Endothelial cell of umbilical vein (primary cell): ENCODE data around the gene SHMT1. TPM values are rescaled to one million over a fixed set of nuclear protein-coding genes. Genes with fewer than 3 reads are reported as not detected.

Experiments
- BruUV-seq: library from RNA; stranded (reverse); fragments of 400-500 nt; replicated peaks from 2 replicates; lab custom pipeline; 2021; lab: Mats Ljungman, UMichigan
- CTCF ChIA-PET: fragments of 300-600, 350-600 bp; sonication (Branson Sonifier 250); formaldehyde crosslinking; loops from one replicate; lab custom pipeline; 2021; ENCODE audit warnings: antibody characterized with exemption, inconsistent platforms; lab: Charles Lee
- POLR2A ChIA-PET: fragments of 300-600, 350-600 bp; sonication (Branson Sonifier 250); formaldehyde crosslinking; loops from one replicate; lab custom pipeline; 2021; ENCODE audit warnings: antibody characterized with exemption, inconsistent platforms; lab: Charles Lee
- DNase-seq: peaks from one replicate; pipeline ENCODE4 v3.0.0-alpha.2; 2011; ENCODE audit warnings: low read depth, low spot score
- FAIRE-seq: peaks from 2 replicates; lab custom pipeline; 2011; peaks lifted over from hg19 to GRCh38; lab: Jason Lieb, UNC
- H2AFZ ChIP-seq: 2 replicates; pipeline ENCODE4 v1.6.0; 2012; ENCODE audit warnings: low read depth, low read length, control low read depth, inconsistent platforms
- H3K27ac ChIP-seq: 2 replicates; pipeline ENCODE4 v1.5.1; 2011; ENCODE audit warnings: low read depth, mild to moderate bottlenecking, control low read depth, low read length, moderate library complexity; ENCODE audit not compliant: insufficient read depth
- H3K27me3 ChIP-seq, 2 experiments: 2 replicates each; pipeline versions ENCODE4 v1.6.0 to v1.6.1; 2011; ENCODE audit warnings: low read length in 2 of 2, mixed read lengths in 1 of 2; ENCODE audit not compliant: control insufficient read depth in 2 of 2, insufficient read depth in 2 of 2
- H3K36me3 ChIP-seq, 2 experiments: 2 replicates in 1 of 2; 3 replicates in 1 of 2; pipeline ENCODE4 v1.5.1; 2011; ENCODE audit warnings: low read length in 2 of 2, mild to moderate bottlenecking in 1 of 2, moderate library complexity in 1 of 2; ENCODE audit not compliant: control insufficient read depth in 2 of 2, insufficient read depth in 2 of 2; ENCODE audit errors: extremely low read depth in 1 of 2
- H3K4me1 ChIP-seq: 3 replicates; pipeline ENCODE4 v1.5.1; 2011; ENCODE audit warnings: mild to moderate bottlenecking, low read length; ENCODE audit not compliant: control insufficient read depth, insufficient read depth; ENCODE audit errors: extremely low read depth
- H3K4me2 ChIP-seq: 2 replicates; pipeline ENCODE4 v1.6.1; 2011; ENCODE audit warnings: low read length, control low read depth, mixed read lengths; ENCODE audit not compliant: insufficient read depth
- H3K4me3 ChIP-seq, 3 experiments: fragments of 200-600 bp in 1 of 3; sonication (generic), shearing (Covaris generic) in 1 of 3; replicated peaks in 1 of 3; 2 replicates each; pipeline ENCODE4 v1.5.1; 2011 to 2016; ENCODE audit warnings: control low read depth in 3 of 3, low read length in 3 of 3, mild to moderate bottlenecking in 2 of 3, inconsistent platforms in 1 of 3, low read depth in 1 of 3, moderate library complexity in 1 of 3; ENCODE audit not compliant: insufficient read depth in 1 of 3
- H3K79me2 ChIP-seq: 2 replicates; pipeline ENCODE4 v1.6.0; 2012; ENCODE audit warnings: low read length, inconsistent platforms; ENCODE audit not compliant: control insufficient read depth, insufficient read depth
- H3K9ac ChIP-seq: replicated peaks from 2 replicates; pipeline ENCODE3; 2011; ENCODE audit warnings: low read length, control low read depth; ENCODE audit not compliant: insufficient read depth; ENCODE audit errors: extremely low read depth
- H3K9me1 ChIP-seq: replicated peaks from 3 replicates; pipeline ENCODE4 v1.6.0; 2011; ENCODE audit warnings: mild to moderate bottlenecking, low read length; ENCODE audit not compliant: control insufficient read depth, insufficient read depth; ENCODE audit errors: extremely low read depth
- H3K9me3 ChIP-seq: replicated peaks from 2 replicates; pipeline ENCODE4 v1.5.1; 2012; ENCODE audit warnings: low read length, inconsistent platforms; ENCODE audit not compliant: control insufficient read depth, insufficient read depth
- H4K20me1 ChIP-seq: replicated peaks from 2 replicates; pipeline ENCODE3; 2011; ENCODE audit warnings: mild to moderate bottlenecking, low read length; ENCODE audit not compliant: control insufficient read depth, insufficient read depth; ENCODE audit errors: extremely low read depth
- EZH2 ChIP-seq: IDR thresholded peaks from 2 replicates; pipeline ENCODE4 v1.6.1; 2012; ENCODE audit warnings: borderline replicate concordance, low read depth, mild to moderate bottlenecking, moderate library complexity, low read length, inconsistent platforms; ENCODE audit not compliant: severe bottlenecking
- FOS ChIP-seq: IDR thresholded peaks from 2 replicates; pipeline ENCODE4 v1.6.1; 2011; ENCODE audit warnings: mild to moderate bottlenecking, low read length, moderate library complexity, borderline replicate concordance; ENCODE audit not compliant: insufficient read depth
- GATA2 ChIP-seq: IDR thresholded peaks from 2 replicates; pipeline ENCODE4 v1.7.0; 2011; ENCODE audit warnings: low read depth, mild to moderate bottlenecking, moderate library complexity, mixed read lengths, low read length; ENCODE audit not compliant: insufficient read length, insufficient read depth
- JUN ChIP-seq: IDR thresholded peaks from 2 replicates; pipeline ENCODE4 v1.6.1; 2011; ENCODE audit warnings: borderline replicate concordance, low read depth; ENCODE audit not compliant: insufficient read length, insufficient read depth
- MYC ChIP-seq: IDR thresholded peaks from one replicate; pipeline ENCODE4 v1.6.1; 2011; ENCODE audit warnings: mild to moderate bottlenecking, low read depth, low read length
- POLR2A ChIP-seq: IDR thresholded peaks from 2 replicates; pipeline ENCODE4 v1.6.1; 2012; ENCODE audit warnings: low read depth, mild to moderate bottlenecking, control low read depth, low read length
- POLR2AphosphoS5 ChIP-seq: IDR thresholded peaks from 2 replicates; pipeline ENCODE4 v1.6.1; 2012; ENCODE audit warnings: low read depth, mild to moderate bottlenecking, control low read depth, low read length, moderate library complexity; ENCODE audit not compliant: insufficient read depth
- dilution Hi-C: fragments of 300-500 bp; cut with MboI; formaldehyde crosslinking; loops from one replicate; pipeline ENCODE4 v1.15.0; 2019; ENCODE audit warnings: low sequenced_read_pairs; ENCODE audit not compliant: extremely low pct_ligation_motif_present
- intact Hi-C: fragments of 100-400 bp; cut with micrococcal nuclease; formaldehyde crosslinking; loops from one replicate; pipeline ENCODE4 v1.10.0; 2022
- polyA plus RNA-seq, 4 experiments: library from polyadenylated mRNA; depleted of rRNA in 3 of 4; stranded (reverse) in 3 of 4; unstranded in 1 of 4; fragments of >200 nt; gene quantifications; 2 replicates each; pipeline versions ENCODE4 v1.2.1 to v1.2.3, GENCODE V29; 2011 to 2012; ENCODE audit warnings: missing spikeins in 1 of 4
- total RNA-seq: library from RNA; stranded (reverse); gene quantifications from 2 replicates; pipeline ENCODE4 v1.2.3, GENCODE V29; 2021
- TF ChIP-seq, protein P1 (sequence below): IDR thresholded peaks from 2 replicates; pipeline ENCODE4 v1.6.1; 2011; ENCODE audit not compliant: insufficient read depth, insufficient read length
- TF ChIP-seq, protein P2 (sequence below), 2 donors: IDR thresholded peaks; 1 replicate in 1 of 2; 2 replicates in 1 of 2; pipeline ENCODE4 v1.5.1; 2011; ENCODE audit warnings: low read length in 2 of 2, mild to moderate bottlenecking in 2 of 2, moderate library complexity in 2 of 2, control low read depth in 1 of 2, inconsistent platforms in 1 of 2, low read depth in 1 of 2; ENCODE audit not compliant: insufficient read depth in 1 of 2; ENCODE audit errors: extremely low read depth in 1 of 2

Gene SHMT1
- total and polyA plus RNA-seq, 2 donors (not counting 3 experiments of a cell fraction or from before 2014, with no cell fraction given): 18.9 to 27.6 TPM

DNA sequence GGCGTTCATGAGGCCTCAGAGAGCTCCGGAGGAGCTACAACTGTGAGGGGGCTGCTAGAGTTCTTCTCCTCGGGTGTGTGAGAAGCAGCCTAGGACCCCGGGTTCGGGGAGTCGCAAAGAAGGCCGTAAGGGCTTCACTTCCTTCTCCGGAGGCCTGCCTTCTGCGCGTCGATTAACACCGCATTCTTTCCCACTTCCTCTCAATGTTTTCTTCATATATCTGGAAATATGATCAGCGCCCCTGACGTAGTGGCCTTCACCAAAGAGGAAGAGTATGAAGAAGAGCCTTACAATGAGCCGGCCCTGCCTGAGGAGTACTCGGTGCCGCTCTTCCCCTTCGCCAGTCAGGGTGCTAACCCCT is 47.8 kb downstream of the SHMT1 start:
- peak; percentile 18 for FAIRE-seq

DNA sequence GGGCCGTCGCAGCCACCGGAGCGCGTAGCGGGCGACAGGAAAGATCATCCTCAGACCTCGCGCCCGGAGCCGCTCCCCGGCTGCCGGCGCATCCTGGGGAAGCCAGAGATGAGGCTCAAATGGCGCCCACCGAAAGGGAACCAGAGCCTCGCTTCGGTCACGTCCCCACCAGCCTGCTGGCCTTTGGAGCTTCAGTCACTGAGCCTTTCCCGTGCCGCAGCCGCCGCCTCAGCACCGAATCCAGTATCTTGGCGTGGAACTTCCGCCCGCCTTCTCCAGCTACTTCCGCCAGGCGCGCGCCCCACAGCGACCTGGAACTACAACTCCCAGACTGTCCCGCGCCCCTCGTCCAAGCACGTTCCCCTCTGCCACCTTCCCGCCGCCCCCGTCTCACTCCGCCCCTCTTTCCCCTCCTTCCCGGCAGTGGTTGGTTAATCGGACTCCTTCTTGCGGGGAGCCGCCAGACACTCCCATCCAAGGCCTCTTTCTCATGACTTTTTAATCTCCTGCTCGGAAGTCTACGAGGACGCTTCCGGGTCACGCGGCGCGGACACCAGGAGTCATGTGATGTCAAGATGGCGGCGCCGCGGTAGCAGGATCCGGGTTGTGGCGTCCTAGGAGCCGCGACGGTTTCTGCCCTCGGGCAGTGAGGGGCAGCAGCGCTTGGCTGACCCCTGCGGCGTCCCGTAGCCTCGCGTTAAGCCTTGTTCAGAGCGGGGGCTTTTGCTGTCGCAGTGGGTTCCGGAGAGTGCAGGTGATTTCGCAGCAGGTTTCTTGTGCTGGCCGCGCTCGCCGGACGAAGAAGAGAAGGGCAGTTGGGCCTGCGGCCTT is 48.4 kb downstream of the SHMT1 start, which contains the start of the genes SMCR8 and TOP3A:
Gene SMCR8 (plus strand): TSS at position 563 of the 831 bp plus-strand sequence. CDS start 497 bp downstream, outside the sequence.
Gene TOP3A (minus strand): TSS at position 264 of the 831 bp plus-strand sequence. CDS start 216 bp downstream, at position 48.
- peak; percentile 99 for DNase-seq
- H3K9me1 ChIP-seq: no peaks in the 10 kb centered on the region
- H3K79me2 ChIP-seq: peaks cover 78% of the 10 kb centered on the region
- H3K4me2 ChIP-seq: peak within 1 kb of the TSS; percentile 86
- H2AFZ ChIP-seq: peak within 1 kb of the TSS; percentile 87
- peaks cover 0 to 7% of the 10 kb centered on the region in 2 experiments for H3K36me3 ChIP-seq
- peak within 1 kb of the TSS; percentile 95 for H3K9ac ChIP-seq
- no peaks in the 10 kb centered on the region for H3K27me3 ChIP-seq
- no peaks in the 10 kb centered on the region for H4K20me1 ChIP-seq
- peaks cover 26% of the 10 kb centered on the region for H3K4me1 ChIP-seq
- POLR2A ChIA-PET: interaction anchor here (0.6 kb wide), 1 partner anchor 282 kb away, joined by 5 read pairs; no protein-coding TSS in a partner anchor
- BruUV-seq: no TSS peak
- H3K27ac ChIP-seq: peak within 1 kb of the TSS; percentile 83
- peak within 1 kb of the TSS; percentile 58 to 80 (median 72) for H3K4me3 ChIP-seq
- CTCF ChIA-PET: interaction anchor here (1.2 kb wide), 1 partner anchor 14 kb away, joined by 3 read pairs; no protein-coding TSS in a partner anchor
- peak; percentile 72 for TF ChIP-seq POLR2A
- TF ChIP-seq, protein P1, sequence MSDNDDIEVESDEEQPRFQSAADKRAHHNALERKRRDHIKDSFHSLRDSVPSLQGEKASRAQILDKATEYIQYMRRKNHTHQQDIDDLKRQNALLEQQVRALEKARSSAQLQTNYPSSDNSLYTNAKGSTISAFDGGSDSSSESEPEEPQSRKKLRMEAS: peak; percentile 90
- TF ChIP-seq, protein P2, sequence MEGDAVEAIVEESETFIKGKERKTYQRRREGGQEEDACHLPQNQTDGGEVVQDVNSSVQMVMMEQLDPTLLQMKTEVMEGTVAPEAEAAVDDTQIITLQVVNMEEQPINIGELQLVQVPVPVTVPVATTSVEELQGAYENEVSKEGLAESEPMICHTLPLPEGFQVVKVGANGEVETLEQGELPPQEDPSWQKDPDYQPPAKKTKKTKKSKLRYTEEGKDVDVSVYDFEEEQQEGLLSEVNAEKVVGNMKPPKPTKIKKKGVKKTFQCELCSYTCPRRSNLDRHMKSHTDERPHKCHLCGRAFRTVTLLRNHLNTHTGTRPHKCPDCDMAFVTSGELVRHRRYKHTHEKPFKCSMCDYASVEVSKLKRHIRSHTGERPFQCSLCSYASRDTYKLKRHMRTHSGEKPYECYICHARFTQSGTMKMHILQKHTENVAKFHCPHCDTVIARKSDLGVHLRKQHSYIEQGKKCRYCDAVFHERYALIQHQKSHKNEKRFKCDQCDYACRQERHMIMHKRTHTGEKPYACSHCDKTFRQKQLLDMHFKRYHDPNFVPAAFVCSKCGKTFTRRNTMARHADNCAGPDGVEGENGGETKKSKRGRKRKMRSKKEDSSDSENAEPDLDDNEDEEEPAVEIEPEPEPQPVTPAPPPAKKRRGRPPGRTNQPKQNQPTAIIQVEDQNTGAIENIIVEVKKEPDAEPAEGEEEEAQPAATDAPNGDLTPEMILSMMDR (IDR thresholded peaks at IDR 0.05; ENCODE audit: extremely low read depth in 1 of 2, insufficient read depth in 1 of 2, low read depth in 1 of 2, low read length in 2 of 2): no peak
- TF ChIP-seq POLR2AphosphoS5: peak; percentile 61
- TF ChIP-seq MYC: peak; percentile 55
- TF ChIP-seq GATA2: no peak
- no peak for TF ChIP-seq EZH2
- TF ChIP-seq JUN: no peak
- TF ChIP-seq FOS: no peak
- dilution Hi-C loops: no loop called here
- FAIRE-seq: peak; percentile 99
- intact Hi-C loops: loop anchor here (1.0 to 2.0 kb wide), 5 partner anchors 14 to 90 kb away; partner anchors contain the start of genes LLGL1, MIEF2 and SHMT1
- H3K9me3 ChIP-seq: no peaks in the 10 kb centered on the region

More for the DNA sequence above, 47.8 kb downstream of the SHMT1 start:
- peak overlapping the region; percentile 95 for H3K9ac ChIP-seq
- CTCF ChIA-PET: no interaction called here
- no peaks in the 10 kb centered on the region for H3K9me1 ChIP-seq
- H3K4me3 ChIP-seq: peak overlapping the region; percentile 26 to 80 (median 72)
- intact Hi-C loops (loop anchor here (1.0 to 2.0 kb wide), 4 partner anchors 14 to 91 kb away; partner anchors contain the start of genes LLGL1 and MIEF2), dilution Hi-C loops (no loop called here)
- BruUV-seq: TSS peak; percentile 55
- peak overlapping the region; percentile 83 for H3K27ac ChIP-seq
- no peaks in the 10 kb centered on the region for H4K20me1 ChIP-seq
- peaks cover 26% of the 10 kb centered on the region for H3K4me1 ChIP-seq
- no peak for TF ChIP-seq POLR2A
- peaks cover 0 to 9% of the 10 kb centered on the region in 2 experiments for H3K36me3 ChIP-seq
- H2AFZ ChIP-seq: peak overlapping the region; percentile 50
- no peaks in the 10 kb centered on the region for H3K27me3 ChIP-seq
- H3K79me2 ChIP-seq: peaks cover 79% of the 10 kb centered on the region
- H3K4me2 ChIP-seq: peak overlapping the region; percentile 86
- DNase-seq: no peak
- POLR2A ChIA-PET: no interaction called here
- no peaks in the 10 kb centered on the region for H3K9me3 ChIP-seq
